Activated effector memory CD4-positive, alpha-beta T cell treated with Interleukin-2 at 50 U/mL for 16 hours (primary cell): ENCODE measurements around the gene SERPINH1.

ENCODE experiments used
- DNase-seq: peaks from one replicate; pipeline ENCODE4 v3.0.0-alpha.2; 2020

Gene SERPINH1

GRCh38 chr11:75602951-75603350 lies 40.9 kb downstream of the SERPINH1 start:
- no peak for DNase-seq

GRCh38 chr11:75603791-75604736 lies 42.0 kb downstream of the SERPINH1 start:
- no peak for DNase-seq

- DNase-seq, result no peak
Measured at GRCh38 chr11:75606099-75606498, 44.0 kb downstream of the SERPINH1 start.

GRCh38 chr11:75611823-75612222 lies 49.8 kb downstream of the SERPINH1 start:
- DNase-seq, result no peak

GRCh38 chr11:75615751-75616150 lies 53.7 kb downstream of the SERPINH1 start:
- no peak for DNase-seq

GRCh38 chr11:75616281-75616680 lies 54.2 kb downstream of the SERPINH1 start:
- no peak for DNase-seq
